ENCODE measurements around the gene INPP5A.
"Not testable (repeated sequence)": the region's sequence is repeated elsewhere in the genome, so short reads cannot be mapped to it uniquely, and the experiment has no call there.

INPP5A gene

DNA sequence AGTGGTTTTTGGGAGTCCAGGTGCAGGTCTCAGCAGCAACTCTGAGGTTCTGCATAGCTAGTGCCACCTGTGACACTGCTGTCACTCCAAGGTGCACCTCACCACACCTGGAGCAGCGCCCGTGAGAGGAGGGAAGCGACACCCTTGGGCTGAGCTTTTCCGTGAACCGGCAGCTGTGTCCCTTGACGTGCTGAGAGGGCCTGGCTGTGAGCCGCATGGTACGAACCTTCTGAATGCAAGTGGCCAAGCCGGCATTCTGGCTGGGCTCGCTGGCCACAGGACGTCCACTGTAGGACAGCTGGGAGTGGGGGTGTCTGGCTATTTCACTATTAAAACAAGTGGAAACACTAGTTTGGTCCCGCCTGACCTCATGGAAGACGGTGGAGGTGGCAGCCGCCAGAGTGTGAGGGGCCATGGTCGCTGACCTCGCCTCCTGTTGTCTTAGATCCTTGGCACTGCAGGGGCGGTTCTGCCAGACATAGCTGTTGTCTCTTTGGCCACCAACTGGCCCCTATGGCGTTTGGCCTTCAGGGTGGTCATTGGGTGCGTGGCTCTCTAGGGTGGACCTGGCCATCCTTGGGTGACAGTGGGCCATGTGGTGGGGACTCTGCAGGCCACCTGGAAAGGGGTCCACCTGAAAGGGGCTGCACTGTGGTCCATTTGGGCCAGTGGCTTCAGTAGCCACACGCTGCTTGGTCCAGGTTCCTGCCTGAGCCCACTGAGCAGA, 12.9 kb downstream of the INPP5A start:
- no peak for DNase-seq

DNA sequence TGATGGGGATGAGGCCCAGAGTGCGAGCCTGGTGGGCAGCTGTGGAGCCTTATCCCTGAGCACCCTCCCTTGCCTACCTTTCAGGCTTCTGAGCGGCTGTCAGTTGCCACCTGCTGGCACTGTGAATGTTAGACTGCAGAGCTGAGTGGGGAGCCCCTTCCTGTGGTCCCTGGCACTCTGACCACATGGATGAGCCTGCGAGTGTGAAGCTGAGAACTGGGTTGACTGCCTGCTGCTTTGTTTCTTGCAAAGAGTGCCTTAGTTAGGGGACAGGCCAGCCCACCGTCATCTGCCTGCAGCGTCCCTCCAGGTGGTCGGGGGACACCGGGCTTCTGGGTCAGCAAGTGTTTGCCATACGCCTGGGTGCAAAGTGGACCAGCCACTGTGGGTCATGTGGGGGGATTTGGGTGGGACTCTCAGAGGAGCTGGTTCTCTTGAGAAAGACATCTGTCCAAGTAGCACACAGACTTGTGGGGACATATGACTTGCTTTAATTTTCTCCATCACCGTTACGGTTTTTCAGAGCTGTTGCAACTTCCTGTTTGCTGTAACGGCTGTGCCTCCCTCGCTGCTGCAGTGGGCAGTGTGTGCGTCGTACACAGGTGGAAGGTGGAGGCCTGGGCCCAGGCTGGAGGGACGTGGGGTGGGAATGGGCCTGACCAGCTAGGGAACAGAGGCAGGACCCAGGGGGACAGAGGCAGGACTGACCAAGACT, 13.7 kb downstream of the INPP5A start:
- no peak for DNase-seq

DNA sequence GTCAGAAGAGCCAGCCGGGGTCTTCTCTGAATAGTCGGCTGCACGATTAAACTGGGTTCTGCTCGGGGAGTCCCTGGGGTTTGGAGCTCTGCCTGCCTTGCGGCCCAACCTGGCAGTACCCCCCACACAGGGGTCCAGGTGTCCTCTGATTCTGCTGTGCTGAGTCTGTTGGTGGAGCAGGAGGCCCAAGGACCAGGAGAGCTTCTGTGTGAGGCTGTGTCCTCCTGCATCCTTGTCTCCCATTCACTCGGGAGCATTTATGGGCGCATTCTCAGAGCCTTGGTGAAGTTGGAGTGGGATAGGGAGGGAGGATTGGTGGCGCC, 14.2 kb downstream of the INPP5A start:
- DNase-seq, result no peak

DNA sequence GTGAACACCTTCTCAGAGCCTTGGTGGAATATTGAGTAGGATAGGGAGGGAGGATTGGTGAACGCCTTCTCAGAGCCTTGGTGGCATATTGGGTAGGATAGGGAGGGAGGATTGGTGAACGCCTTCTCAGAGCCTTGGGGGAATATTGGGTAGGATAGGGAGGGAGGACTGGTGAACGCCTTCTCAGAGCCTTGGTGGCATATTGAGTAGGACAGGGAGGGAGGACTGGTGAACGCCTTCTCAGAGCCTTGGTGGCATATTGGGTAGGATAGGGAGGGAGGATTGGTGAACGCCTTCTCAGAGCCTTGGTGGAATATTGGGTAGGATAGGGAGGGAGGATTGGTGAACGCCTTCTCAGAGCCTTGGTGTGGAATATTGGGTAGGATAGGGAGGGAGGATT, 15.0 kb downstream of the INPP5A start:
- DNase-seq, result not testable (repeated sequence)

DNA sequence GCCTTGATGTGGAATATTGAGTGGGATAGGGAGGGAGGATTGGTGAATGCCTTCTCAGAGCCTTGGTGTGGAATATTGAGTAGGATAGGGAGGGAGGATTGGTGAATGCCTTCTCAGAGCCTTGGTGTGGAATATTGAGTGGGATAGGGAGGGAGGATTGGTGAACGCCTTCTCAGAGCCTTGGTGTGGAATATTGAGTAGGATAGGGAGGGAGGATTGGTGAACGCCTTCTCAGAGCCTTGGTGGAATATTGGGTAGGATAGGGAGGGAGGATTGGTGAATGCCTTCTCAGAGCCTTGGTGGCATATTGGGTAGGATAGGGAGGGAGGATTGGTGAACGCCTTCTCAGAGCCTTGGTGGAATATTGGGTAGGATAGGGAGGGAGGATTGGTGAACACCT, 16.0 kb downstream of the INPP5A start:
- DNase-seq, result not testable (repeated sequence)

GRCh38 chr10:132554053-132554990, 16.7 kb downstream of the INPP5A start:
- DNase-seq, result no peak

DNA sequence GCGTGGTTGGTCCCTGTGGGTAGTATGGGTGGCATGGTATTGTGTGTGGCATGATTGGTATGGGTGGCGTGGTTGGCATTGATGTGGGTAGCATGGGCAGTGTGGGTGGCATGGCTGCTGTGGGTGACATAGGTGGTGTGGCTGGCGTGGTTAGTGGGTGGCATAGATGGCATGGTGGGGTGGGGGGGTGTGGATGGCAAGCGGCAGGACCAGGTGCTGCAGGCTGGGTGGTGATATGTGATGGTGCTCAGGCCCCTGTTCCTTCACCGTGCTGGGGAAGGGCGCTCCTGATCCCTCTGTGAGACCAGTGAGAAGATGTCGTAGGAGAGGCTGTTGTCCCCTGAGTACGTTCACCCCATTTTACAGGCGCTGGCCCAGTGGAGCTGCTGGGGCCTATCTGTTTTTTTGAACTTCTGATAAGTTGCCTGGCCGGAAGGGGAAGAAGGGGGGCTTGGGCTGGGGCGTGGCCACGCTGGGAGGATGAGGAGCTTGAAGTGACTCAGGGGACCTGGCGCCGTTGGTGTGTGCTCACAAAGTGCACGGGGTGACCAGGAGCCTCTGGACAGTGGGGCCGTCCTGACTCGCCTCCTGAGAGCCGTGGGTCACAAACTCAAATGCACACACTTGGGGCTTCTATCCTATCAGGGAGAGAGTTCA, 17.5 kb downstream of the INPP5A start:
- no peak for DNase-seq

GRCh38 chr10:132555648-132556575, 18.3 kb downstream of the INPP5A start:
- DNase-seq, result no peak

DNA sequence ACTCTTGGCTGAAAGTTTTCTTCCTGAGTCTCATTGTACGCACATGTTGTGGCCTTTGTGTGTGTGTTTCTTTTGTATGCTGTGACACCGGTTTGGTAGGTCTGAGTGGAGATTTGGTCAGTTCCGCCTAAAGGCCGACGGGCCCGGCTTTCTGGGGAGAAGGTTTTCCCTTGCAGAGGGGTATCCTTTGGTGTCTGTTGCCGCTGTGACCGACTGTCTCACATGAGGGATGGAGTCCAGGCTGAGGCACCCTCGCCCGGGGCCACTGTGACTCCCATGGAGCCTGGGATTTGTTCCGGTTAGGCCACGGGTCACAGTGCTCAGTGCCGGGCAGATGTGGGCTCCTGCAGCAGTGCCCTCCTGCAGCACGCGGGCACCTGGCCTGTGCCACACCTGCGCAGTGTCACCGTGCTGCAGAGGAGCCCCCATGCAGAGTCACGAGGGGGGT, 19.4 kb downstream of the INPP5A start:
- no peak for DNase-seq

GRCh38 chr10:132557696-132558515, 20.3 kb downstream of the INPP5A start:
- DNase-seq, result no peak

DNA sequence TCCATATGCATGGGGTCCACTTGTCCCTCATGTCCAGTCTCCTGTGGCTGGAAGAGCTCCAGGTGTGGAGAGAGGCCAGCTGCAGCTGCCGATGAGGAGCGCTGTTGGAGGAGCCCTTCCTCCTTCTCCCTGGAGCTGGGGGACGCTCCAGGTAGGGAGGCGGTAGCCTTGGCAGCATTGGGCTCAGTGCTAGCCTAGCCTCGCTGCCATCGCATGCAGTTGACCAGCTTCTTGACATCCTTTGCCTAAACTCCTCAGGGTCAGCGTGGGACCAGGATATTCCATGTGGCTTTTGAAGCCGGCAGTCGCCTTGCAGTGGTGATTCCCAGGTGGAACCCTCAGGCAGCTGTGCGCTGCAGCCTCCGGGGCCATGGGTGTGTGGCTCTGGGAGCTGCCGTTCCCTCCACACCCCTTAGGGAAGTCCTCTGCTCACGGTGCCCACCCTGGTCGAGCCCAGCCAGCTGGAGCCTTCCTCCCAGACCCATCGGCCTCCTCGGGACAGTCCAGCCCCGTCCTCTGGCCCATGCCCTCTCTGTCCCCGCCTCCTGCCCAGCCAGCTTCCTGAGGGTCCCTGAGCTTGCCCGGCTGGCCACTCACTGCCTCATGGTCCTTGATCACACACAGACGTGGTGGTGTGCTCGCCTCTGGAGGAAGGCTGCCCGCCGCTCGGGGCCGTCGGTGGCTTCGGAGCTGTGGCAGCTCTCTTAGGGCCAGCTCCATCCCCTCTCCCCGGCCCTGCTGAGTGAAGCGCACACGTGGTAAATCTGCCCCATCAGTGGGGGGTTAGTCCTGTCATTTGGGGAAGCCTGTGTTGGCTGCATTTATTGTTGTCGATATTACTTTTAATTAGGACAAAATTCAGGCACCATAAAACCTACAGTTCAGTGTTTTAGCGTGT, 21.2 kb downstream of the INPP5A start:
- no peak for DNase-seq

DNA sequence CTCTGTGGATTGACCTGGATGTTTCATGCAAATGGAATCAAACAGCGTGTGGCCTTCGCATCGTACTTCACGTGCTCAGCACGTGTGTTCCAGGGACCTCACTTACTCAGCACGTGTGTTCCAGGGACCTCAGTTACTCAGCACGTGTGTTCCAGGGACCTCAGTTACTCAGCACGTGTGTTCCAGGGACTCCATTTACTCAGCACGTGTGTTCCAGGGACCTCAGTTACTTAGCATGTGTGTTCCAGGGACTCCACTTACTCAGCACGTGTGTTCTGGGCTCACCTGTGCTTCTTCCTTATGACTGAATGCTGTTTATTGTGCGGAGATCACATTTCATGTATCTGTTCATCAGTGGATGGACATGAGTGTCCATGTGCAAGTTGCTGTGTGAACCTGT, 22.0 kb downstream of the INPP5A start:
- no peak for DNase-seq

- no peak for DNase-seq
Observed at GRCh38 chr10:132560241-132560731, 22.7 kb downstream of the INPP5A start.

DNA sequence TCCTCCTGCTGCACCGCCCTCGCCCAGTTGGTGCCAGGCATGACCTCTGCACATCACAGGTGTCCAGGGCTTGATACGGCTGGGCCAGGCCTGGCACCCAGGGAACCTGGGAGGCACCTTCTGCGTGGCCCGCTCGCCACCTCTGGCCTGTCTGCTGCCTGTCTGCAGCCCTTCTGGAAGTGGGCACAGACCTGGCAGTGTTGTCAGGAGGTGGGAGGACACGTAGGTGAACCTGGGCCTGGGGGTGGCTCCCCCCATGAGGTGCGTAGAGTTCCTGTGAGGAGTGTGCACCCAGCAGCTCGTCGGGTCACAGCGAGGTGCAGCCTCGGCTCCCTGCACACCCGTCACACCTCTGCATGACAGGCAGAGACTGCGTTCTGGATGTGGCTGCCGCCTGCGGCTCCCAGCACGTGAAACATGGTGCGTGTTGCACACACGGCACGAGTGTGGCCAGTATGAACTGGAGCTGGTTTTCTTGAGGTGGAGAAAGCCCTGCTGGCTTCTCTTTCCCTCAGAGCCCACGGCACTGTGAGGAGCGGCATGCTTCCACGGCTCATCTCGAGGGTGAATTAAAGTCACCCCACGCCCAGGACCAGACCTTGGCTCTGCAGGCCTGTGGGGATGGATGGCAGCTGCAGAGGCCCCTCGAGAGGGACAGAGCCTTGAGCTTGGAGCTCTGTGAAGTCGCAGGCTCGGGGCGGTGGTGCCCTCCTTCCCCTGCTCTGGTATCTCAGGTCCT, 24.8 kb downstream of the INPP5A start:
- DNase-seq, result no peak

DNA sequence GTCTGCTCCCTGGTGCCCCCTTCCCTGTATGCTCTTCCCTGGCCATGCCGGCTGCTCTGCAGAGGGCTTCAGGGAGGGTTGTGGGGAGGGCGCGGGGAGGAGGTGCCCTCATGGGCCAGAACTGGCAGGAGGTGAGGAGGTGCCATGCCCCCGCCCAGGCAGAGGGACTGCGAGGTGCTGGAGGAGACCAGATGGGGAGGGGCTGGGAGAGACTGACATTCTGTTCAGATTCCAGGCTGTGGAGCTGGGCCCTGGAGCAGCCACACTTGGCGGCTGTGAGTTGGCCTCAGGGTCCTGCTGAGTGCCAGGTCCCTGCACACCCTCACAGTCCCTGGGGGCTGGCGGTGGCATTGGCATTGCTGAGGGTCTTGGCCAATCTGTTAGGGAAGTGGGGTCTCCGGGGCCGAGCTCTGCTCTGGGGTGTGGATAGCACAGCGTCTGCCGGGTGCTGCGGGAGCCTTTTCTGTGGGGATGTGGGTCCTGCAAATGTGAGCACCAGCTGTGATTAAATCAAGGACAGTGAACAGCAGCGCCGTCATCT, 25.4 kb downstream of the INPP5A start:
- DNase-seq, result no peak

DNA sequence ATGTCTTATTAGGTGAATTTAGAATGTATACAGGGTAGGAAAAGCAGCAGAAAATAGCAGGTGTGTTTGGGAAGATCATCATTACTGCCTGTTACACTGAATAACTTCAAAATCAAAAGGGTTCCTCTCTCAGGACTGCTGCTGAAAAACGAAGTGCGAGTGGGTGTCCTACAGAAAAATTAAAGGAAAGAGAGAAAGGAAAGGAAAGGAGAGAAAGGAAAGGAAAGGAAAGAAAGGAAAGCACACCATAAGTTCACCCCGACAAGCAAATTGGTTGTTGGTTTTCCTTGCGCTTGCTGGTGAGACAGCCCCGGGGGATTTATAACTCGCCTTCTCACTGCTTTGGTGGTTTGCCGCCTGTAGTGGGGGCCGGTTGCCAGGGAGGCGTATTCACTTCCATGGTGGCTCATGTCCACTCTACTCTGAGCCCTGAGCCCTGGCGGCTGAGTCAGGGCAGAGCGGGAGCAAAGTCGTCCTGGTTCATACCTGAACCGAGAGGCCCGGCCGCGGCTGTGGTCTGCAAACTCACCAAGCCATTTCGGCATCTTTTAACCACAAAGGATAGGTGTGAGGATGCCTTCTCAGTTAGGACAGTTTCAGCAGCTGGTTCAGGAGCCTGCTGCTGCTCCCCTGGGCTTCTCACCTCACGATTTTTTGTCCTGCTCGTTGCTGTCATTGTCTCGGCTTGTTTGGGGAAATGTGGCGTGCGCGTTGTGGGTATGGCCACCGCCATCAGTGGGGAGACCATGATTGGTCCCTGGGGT, 26.1 kb downstream of the INPP5A start:
- no peak for DNase-seq

DNA sequence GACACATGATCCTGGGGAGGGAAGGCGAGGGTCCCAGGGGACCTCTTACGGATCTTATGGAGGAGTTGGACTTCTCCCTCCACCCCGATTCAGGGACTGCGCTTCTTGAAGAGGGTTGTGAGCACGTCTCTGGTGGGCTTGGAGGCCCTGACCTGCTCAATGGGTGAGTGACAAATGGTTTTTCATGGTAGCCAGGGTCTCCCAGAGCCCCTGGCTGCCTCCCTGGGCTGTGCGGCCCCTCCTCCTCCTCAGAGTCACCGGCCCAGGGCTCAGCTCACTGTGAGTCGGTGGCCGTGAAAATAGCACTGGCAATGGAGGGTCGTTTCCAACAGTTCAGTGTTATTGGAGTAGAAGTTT, 26.6 kb downstream of the INPP5A start:
- DNase-seq, result no peak

- DNase-seq, result no peak
Observed at GRCh38 chr10:132564690-132565089, 27.1 kb downstream of the INPP5A start.

Measured in NCI-H2227 treated with DMSO at 0.1 percent for 48 hours (cell line).